NCI-H748 (cell line): Measurements from ENCODE around the gene SIK2.

ENCODE experiments used
- DNase-seq: peaks from one replicate; lab custom pipeline; 2025; ENCODE audit not compliant: unreplicated experiment; lab: John Stamatoyannopoulos, UW

The SIK2 gene

GRCh38 chr11:111581341-111581740 lies 20.9 kb upstream of the SIK2 start:
- DNase-seq = no peak

GRCh38 chr11:111582163-111582562 lies 20.1 kb upstream of the SIK2 start:
- no peak for DNase-seq

GRCh38 chr11:111582881-111583280 lies 19.4 kb upstream of the SIK2 start:
- no peak for DNase-seq

- no peak for DNase-seq
Measured at GRCh38 chr11:111585371-111585770, 16.9 kb upstream of the SIK2 start.

GRCh38 chr11:111586388-111586831 lies 15.8 kb upstream of the SIK2 start:
- DNase-seq = peak; percentile 54

GRCh38 chr11:111589114-111589513 lies 13.1 kb upstream of the SIK2 start:
- DNase-seq = no peak

GRCh38 chr11:111589886-111590499 lies 12.3 kb upstream of the SIK2 start:
- DNase-seq = no peak

GRCh38 chr11:111591187-111591960 lies 10.9 kb upstream of the SIK2 start:
- no peak for DNase-seq

GRCh38 chr11:111592491-111592890 lies 9.8 kb upstream of the SIK2 start:
- no peak for DNase-seq

- no peak for DNase-seq
Measured at GRCh38 chr11:111596319-111596718, 5.9 kb upstream of the SIK2 start.

- no peak for DNase-seq
Measured at GRCh38 chr11:111598148-111598547, 4.1 kb upstream of the SIK2 start.

GRCh38 chr11:111598559-111598958 lies 3.7 kb upstream of the SIK2 start:
- DNase-seq = no peak

- DNase-seq = no peak
Measured at GRCh38 chr11:111601636-111601978, 642 bp upstream of the SIK2 start.

- DNase-seq = peak; percentile 31
Measured at GRCh38 chr11:111602865-111603610, 789 bp downstream of the SIK2 start.

- no peak for DNase-seq
Measured at GRCh38 chr11:111603611-111604130, 1.4 kb downstream of the SIK2 start.

- DNase-seq = peak; percentile 63
Measured at GRCh38 chr11:111604392-111605009, 2.3 kb downstream of the SIK2 start.

- no peak for DNase-seq
Measured at GRCh38 chr11:111605681-111606080, 3.4 kb downstream of the SIK2 start.

GRCh38 chr11:111606986-111607385 lies 4.7 kb downstream of the SIK2 start:
- no peak for DNase-seq

GRCh38 chr11:111607751-111608150 lies 5.5 kb downstream of the SIK2 start:
- no peak for DNase-seq

GRCh38 chr11:111612224-111612623 lies 10.0 kb downstream of the SIK2 start:
- no peak for DNase-seq

GRCh38 chr11:111617286-111617685 lies 15.0 kb downstream of the SIK2 start:
- no peak for DNase-seq
